IPS-18c (cell line): ENCODE data around the gene URB2.
"Not testable (repeated sequence)": the region's sequence is repeated elsewhere in the genome, so short reads cannot be mapped to it uniquely, and the experiment has no call there.

ENCODE experiments used
- H3K4me3 ChIP-seq: 2 replicates; pipeline ENCODE4 v1.7.0; 2013; ENCODE audit warnings: low read depth, mild to moderate bottlenecking, low read length, moderate library complexity; ENCODE audit not compliant: insufficient read depth
- H3K9me3 ChIP-seq: one replicate; pipeline ENCODE4 v1.6.1; 2013; ENCODE audit warnings: mild to moderate bottlenecking, low read length, moderate library complexity; ENCODE audit not compliant: control insufficient read depth, insufficient read depth

Gene URB2

DNA sequence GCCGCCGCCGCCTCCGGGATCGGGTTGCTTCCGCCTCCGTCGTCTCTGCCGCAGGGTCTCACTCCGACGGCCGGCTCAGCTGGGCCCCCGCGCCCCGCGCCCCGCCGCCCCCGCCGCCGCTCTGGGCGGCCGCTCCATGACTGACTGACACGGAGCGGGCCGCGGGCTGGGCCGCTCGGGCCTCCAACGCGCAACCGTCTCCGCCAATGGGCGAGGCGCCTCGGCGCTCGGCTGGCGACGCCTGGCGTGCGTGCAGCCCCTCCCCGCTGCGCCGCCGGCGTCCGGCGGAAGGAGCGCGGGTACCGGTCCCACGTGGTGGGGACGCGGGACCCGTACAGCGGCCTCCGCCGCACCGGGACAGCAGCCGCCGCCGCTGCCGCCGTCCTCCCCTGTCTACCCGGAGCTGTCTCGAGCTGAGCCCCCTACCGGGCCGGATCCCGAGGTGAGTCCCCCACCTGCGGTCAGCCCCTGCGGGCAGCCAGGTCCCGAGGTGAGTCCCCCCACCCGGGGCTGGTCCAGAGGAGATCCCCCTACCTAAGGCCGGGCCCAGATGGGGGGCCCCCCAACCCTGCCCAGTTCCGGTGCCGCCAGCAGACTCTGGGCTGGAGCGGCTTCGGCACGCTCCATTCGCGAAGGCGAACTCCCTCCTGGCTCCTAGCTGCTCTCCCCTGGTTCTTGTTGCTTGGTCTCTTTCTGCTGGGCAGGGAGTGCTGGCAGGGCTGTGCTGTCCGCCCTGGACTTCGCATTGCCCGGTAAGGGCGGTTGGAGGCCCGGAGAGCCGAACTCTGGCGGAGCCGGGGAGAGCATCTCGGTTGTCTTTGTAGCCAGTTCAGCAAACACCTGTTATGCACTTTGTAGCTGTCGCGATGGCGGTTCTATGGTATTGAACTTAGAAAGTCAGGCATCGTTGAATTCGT, at the start of gene URB2, which contains the start of gene TAF5L:
TSS of gene URB2 (plus strand) at position 333 of the 917 bp plus-strand sequence. CDS start 1,387 bp downstream, outside the sequence.
TSS of gene TAF5L (minus strand) at position 208 of the 917 bp plus-strand sequence. CDS start 11,640 bp downstream, outside the sequence.
- Histone ChIP-seq H3K4me3 (peak within 1 kb of the TSS; percentile 95), H3K9me3 (no peaks in the 10 kb centered on the region)

DNA sequence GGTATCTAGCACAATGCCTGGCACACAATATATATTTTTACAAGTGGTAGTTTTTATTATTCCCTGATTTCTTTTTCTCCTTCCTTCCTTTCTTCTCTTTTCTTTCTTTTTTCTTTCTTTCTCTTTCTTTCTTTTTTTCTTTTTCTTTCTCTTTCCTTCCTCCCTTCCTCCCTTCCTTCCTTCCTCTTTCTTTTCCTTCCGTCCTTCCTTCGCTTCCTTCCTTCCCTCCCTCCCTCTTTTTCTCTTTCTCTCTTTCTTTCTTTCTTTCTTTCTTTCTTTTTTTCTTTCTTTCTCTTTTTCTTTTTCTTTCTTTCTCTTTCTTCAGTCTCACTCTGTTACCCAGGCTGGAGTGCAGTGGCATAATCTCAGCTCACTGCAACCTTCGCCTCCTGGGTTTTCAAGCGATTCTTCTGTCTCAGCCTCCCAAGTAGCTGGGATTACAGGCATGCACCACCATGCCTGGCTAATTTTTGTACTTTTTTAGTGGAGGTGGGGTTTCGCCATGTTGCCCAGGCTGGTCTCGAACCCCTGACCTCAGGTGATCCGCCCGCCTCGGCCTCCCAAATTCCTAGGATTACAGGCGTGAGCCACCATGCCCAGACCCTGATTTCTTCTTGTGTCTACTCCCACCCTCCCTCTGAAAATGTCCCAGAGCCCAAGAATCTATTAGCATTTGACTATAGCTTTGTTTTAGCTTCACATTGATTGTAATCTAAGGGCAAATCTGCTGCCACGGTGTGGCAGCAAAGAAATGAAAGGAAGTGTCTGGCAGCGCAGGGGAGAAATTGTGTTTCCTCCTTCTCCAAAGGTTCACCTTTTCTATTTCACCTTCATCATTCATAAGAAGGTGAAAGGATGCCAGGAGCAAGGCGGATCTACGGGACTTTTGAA, 47.6 kb upstream of the URB2 start:
- no peak overlapping the region for H3K4me3 ChIP-seq

DNA sequence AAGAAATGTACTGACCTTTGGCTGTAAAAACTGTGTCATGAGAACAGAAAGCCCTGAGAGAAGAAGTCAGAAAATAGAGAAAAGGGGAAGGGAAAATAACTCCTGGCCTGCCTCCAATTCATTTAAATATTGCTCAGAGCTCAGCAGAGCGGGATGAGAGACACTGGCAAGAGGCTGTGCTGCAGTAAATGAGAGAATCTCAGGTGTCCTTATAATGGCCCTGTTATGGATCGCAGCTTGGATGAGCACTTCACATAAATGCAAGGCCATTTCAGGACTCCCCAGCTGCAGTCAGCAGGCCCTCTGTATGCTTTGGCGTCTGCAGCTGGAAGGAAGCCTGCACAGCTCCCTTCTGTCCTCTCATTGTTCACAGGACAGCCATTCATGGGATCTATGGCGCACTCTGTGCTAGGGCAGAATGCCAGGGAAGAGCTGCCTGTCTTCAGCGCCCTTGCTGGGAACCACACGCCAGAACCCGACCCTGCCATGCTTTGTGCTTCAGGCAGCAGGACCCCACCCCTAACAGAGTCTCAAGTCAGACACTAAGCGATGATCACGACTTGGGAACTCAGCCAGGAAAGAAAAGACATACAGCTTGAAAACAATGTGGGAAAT, 46.9 kb upstream of the URB2 start:
- Histone ChIP-seq H3K9me3 (no peaks in the 10 kb centered on the region), H3K4me3 (no peak overlapping the region)

More for the DNA sequence above, 47.6 kb upstream of the URB2 start:
- no peaks in the 10 kb centered on the region for H3K9me3 ChIP-seq

DNA sequence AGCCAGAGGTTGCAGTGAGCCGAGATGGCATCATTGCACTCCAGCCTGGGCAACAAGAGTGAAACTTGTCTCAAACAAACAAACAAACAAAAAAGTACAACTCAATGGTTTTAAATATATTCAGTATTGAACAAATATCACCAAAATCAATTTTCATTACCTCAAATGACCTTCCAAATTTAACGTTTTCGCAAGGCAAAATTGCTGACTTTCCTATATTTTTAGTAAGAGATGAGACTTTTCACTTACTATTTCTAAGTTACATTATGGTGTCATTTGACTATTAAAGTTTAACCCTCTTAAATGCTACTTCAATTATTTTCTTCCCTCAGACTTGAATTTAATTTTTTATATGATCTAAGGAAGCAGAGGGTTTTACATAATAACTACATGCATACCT, 44.6 kb upstream of the URB2 start:
- Histone ChIP-seq H3K4me3 (no peak overlapping the region), H3K9me3 (no peaks in the 10 kb centered on the region)

DNA sequence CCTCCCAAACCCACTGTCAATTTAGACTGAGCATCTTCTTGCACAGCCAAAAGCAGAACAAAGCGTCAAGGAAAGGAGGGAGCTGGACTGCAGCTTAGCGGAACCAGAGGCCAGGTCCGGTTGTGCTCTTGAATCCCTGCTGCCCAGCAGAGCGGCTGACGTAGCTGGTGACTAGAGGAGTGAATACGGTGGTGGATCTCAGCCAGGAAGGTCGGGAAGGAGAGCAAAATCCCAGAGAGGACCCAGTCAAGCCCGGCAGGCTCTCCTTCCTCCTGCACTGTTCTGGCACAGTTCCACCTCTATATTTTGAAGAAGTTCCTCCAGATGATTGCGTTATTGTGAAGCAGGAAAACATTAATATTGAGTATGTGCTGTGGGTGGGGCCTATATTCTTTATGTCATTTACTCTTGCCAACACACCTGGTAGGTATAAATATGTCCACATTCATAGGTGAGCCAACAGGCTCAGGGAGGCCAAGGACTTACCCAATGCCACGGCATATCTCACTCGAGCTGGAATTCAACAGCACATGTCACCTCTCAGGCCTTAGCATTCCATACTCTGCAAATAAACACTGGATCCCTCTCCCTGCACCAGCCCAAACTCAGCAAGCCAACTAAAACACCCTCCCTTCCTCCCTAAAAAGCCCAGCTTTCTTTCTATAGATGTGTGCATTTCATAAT, 43.9 kb upstream of the URB2 start:
- Histone ChIP-seq H3K4me3 (no peak overlapping the region), H3K9me3 (no peaks in the 10 kb centered on the region)

DNA sequence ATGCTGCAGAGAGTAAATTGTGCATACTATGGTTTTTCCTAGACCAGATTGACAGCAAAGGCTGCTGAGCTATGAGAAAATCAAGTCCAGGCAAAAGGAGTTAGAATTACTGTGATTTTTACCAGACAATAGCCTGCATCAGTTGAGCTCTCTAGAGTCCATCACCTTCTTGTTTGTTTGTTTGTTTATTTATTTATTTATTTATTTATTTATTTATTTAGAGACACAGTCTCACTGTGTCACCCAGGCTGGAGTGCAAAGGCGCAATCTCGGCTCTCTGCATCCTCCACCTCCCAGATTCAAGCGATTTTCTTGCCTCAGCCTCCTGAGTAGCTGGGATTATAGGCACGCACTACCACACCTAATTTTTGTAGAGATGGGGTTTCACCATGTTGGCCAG, 43.3 kb upstream of the URB2 start:
- Histone ChIP-seq H3K4me3 (no peak overlapping the region), H3K9me3 (no peaks in the 10 kb centered on the region)

DNA sequence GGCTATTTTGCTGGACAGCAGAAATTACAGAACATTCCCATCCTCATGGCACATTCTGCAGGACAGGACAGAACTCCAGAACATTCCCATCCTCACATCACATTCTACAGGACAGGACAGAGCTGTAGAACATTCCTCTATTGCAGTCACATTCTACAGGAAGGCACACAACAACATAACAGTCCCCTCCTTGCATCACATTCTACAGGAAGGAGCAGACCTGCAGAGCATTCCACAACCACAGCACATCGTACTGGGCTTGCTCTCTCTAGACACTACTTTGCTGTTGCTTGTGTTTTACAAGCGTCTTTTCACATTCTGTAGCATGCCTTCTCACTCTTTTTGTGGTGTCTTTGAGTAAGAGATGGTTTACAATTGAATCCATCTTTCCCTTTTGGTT, 40.7 kb upstream of the URB2 start:
- Histone ChIP-seq H3K9me3 (no peaks in the 10 kb centered on the region), H3K4me3 (no peak overlapping the region)

DNA sequence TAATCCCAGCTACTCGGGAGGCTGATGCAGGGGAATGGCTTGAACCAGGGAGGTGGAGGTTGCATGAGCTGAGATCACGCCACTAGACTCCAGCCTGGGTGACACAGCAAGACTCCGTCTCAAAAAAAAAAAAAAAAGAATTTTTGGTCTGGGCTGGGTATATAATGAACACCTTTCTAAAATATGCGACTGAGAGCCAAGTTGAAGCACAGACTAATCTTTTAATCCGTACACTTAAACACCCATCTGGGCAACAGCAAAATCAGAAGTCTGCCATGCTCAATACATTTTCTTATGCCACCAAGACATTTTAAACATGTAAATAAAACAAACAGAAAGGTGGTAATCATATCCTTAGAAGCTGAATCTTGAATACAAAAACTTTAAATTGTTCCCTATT, 35.9 kb upstream of the URB2 start:
- H3K9me3 ChIP-seq = no peaks in the 10 kb centered on the region
- H3K4me3 ChIP-seq = no peak overlapping the region

DNA sequence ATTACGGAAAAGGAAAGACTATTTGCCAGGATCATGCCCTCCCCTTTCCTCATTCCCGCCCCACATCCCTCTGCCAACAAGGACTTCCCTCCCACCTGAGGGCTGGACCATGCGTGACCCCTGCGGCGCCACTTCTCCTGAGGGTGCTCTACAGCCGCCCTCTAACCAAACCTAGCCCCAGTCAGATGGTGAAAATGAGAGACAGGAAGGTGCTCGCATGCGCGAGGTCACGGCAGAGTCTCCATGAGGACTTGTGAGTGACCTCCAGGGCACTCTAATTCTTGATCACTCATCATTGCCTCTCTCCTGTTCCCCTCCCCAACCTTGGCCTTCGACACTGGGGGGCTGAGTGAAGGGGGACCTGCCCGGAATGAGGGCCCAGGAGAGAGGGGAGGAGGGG, 32.2 kb upstream of the URB2 start:
- no peak overlapping the region for H3K4me3 ChIP-seq
- no peaks in the 10 kb centered on the region for H3K9me3 ChIP-seq

DNA sequence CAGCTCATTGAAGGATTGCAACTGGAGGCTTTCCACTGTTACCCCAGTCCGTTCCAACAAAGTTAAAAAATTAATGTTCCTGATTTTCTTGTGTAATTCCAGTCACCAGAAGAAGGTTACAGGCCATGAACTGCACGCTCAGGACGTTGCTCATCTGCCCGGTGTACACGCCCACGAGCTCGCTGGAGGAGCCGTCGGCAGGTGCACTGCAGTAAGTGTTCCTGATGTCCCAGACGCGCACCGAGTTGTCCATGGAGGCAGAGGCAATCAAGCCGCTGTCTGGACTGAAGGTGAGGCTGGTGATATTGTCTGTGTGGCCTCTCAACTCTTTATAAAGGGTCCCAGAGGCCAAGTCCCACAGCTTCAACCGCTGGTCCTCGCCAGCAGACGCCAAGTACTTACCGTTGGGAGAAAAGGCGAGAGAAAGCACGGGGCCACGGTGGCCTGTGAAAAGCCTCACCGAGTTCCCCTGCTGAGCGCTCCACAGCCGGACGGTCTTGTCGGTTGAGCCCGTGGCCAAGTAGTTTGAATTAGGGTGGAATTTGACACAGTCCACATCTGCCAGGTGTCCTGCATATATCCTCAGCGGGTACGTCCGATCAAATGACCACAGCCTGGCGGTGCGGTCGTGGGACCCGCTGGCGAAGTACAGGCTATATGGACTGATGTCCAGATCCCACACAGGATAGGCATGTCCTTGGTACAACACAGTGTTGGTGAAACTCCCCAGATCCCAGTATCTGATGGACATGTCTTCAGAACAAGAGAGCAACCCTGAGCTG, 31.6 kb upstream of the URB2 start:
- no peaks in the 10 kb centered on the region for H3K9me3 ChIP-seq
- no peak overlapping the region for H3K4me3 ChIP-seq

DNA sequence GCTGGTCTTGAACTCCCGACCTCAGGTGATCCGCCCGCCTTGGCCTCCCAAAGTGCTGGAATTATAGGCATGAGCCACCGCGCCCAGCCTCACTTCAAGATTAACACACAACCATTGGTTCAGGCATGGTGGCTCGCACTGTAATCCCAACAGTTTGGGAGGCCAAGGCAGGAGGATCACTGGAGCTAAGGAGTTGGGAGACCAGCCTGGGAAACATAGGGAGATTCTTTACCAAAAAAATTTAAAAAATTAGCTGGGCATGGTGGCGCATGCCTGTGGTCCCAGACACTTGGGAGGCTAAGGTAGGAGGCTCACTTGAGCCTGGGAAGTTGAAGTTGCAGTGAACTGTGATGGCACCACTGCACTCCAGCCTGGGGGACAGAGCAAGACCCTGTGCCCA, 30.2 kb upstream of the URB2 start:
- not testable (repeated sequence) for H3K4me3 ChIP-seq, H3K9me3 ChIP-seq

DNA sequence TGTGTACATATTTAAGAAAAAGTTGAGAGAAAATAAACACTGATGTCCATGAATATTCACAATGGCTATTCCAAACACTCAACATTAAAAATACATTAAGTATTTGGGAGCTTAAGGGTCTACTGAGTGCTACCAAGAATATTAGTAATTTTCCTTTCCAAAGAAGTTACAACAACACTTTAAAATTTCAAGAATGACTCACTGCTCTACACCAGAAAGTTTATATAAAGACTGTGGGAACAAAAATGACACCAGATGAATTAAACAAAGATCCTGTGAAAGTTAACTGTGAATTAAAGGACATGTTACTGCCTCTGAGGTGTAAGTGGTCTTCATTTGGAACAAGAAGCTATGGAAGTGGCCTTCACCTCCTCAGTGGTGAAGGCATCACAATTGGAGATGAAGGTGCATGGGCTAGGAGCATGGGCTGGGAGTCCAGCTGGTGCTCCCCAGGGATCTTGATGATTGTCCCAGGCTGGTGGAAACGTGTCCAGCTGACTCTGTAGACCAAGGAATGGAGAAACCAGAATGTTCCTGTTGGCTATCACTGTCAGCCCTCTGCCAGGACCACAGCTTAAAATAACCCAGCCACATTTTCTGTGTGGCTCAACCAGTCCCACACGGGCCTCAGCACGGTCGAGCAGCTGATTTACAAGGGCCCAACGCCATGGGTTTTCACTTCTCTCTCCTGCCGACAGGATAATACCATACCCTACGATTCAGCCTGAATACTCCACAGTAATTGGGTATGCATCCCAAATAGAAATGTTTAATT, 28.9 kb upstream of the URB2 start:
- H3K4me3 ChIP-seq = no peak overlapping the region
- no peaks in the 10 kb centered on the region for H3K9me3 ChIP-seq

DNA sequence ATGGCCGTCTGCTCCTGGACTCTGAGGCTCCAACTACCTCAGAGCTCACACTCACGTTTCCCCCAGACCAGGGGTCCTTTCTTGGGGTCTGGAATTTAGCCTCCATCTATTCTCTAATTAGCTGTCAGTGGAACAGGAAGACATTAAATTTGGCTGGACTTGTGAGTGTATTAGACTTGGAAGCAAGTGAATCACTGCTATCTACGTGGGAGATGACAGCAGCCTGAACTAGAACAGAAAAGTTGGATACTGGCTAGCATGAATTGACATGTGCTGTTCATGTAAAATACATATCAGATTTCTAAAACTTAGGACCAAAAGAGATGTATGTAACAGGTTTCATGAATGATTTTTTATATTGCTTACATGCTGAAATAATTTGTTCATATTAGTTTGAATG, 28.2 kb upstream of the URB2 start:
- H3K9me3 ChIP-seq = no peaks in the 10 kb centered on the region
- no peak overlapping the region for H3K4me3 ChIP-seq

DNA sequence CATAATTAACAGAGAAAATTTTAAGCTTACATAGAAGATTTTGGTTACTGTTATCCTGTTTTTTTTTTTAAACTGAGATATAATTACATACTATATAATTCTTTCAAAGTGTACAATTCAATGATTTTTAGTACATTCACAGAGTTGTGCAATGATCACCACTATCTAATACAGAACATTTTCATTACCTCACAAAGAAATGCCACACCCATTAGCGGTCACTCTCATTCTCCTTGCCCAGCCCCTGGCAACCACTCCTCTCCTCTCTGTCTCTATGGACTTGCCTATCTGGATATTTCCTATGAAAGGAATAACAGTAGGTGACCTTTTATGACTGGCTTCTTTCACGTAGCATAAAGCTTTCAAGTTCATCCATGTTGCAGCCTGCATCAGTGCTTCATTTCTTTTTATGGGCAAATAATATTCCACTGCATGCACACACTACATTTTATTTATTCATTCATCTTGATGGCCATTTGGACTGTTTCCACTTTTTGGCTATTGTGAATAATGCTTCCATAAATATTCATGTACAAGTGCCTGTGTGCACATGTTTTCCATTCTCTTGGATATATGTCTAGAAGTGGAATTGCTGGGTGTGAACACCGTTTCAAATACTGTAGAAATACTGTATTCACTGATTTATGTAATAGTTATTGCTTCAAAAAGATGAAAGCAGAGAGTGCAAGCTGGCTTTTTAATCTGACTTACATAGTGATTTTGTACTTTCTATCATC, 26.7 kb upstream of the URB2 start:
- Histone ChIP-seq H3K4me3 (no peak overlapping the region), H3K9me3 (no peaks in the 10 kb centered on the region)

DNA sequence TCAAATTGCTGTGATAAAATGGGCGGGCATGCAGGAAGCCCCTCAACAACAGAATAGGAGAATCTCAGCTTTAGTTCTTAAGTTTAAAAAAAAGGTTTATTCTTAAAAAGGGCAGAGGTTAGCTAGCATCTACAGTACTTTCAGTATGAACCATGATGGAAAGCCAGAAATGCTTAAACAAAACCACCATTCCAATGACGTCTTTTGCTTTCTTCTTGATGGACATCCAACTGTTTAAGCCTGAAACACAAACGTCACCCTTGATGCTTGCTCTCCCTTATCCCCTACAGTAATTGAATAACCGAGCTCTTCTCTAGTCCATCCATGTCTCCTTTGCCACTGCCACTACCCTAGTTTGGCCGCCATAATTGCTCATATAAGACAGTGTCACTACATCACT, 25.8 kb upstream of the URB2 start:
- no peaks in the 10 kb centered on the region for H3K9me3 ChIP-seq

More for the DNA sequence above, 25.8 kb upstream of the URB2 start:
- no peak overlapping the region for H3K4me3 ChIP-seq
